Kasumi-1 (cell line): ENCODE data around the gene EXTL1.

ENCODE experiments used
- DNase-seq, 2 experiments: peaks; one replicate each; lab custom pipeline; 2025; lab: John Stamatoyannopoulos, UW

EXTL1 gene

DNA sequence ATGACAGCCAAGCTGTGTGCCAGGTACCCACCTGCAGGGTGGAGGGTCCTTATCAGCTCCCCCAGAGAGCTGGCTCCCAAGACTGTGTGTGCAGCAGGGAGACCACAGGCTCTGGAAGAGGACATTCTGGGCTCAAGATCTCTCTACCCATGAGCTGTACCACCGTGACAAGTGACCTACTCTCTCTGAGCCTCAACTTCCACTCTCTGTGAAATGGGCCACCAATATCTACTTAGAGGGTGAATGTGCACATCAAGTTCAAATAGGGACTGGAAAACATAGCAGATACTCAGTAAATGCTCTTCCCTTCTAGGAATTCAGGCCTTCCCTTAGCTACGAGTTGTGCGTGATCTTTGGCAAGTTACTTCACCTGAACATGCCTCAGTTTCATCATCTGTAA is 22.8 kb downstream of the EXTL1 start:
- DNase-seq: no peak

DNA sequence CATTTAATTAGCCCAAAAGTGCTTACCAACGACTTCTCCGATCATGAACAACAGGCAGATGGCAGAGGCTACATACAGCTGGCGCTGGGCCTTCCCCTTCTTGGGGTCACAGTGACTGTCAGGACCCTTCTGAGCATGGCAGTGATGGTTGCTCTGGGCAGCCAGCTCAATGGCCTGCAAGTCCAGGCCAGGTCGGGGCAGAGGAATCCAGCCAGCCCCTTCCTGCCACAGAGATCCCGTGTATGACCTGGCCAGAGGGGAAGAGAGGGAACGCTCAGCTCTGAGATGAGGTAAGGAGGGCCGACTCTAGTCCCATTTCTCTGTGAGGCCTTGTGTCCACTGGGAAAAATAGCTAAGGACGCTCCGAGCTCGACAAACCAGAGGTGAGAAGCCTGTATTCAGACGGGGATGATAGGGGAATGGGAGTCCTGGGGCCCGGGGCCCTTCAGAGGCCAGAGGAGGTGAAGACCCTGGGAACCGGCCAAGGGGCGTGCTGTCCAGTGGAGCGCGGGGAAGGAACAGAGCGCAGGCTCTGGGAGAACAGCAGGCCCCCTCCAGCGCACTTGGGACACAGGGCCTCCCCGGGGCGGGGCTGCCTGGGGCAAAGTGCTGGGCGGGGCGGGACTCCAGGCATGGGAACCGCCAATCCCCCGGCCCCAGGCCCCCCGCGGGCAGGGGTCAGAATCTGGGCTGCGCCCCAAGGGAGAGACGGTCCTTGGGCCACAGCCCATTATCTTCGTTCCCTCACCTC is 23.6 kb downstream of the EXTL1 start:
- DNase-seq: no peak

DNA sequence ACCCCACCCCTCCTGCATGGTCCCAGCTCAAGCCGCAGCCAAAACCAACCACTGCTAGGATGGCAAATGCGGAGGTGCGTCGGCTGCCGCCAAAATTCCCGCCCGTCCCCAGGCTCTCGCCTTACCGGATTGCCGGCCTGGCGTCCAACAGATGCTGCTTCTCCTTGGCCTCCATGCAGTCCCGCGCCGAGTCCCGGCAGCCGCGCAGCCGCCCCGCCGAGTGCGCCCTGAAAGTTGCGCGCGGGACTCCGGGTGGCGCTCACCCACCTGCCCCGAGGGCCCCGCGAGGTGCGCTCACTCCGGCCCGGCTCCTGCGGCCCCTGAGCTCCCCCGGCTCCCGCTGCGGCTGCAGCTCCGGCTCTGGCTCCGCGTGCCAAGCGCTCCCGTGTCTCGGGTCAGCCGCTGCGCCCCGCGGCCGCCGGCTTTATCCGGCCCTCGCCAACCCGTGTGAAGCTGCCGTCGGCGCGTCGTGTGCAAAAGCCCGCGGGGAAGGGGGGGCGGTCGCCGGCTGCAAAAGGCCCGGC is 24.2 kb downstream of the EXTL1 start, which contains the start of gene SLC30A2:
Gene SLC30A2, minus strand, starts transcription at position 397 of the 524 bp plus-strand sequence. Its CDS starts 222 bp downstream, at position 175.
- DNase-seq: no peak

DNA sequence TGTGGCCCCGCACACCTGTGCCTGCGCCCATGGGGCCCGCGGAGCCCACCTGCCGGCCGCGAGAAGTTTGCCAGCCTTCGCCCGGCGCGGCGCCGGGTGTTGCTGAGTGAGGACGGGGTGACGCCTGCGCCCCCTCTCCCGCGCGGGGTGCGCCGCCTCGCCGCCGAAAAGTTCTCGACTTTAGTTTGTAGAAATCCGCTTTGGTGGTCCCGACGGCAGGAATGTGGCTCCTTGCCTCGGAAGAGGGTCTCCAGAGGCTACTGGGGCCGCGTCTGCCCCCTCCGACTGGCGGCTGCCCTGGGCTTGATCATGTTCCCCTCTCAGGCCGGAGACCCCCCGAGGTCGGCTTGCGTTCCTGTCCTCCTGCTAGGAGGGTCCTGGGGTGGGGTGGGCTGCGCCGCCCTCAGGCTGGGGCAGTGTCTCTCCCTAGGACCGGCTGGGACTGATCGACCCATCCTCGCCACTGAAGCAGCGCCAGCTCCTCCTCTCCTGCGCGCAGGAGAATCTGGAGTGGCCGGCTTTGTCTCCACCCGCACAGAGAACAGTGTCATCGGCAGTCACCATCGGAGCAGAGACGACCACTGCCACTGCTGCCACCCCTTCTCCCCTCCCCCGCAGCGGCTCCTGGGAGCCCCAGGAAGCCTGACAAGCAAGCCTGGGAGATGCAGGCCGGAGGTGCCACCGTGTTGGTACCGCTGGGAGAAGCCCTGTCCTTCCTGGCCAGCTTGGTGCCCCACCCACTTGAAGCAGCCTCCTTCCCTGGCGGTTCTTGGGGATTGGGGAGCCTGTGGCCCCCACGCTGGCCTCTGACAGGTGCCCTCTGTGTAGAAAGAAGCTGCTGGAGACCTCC is 24.9 kb downstream of the EXTL1 start:
- no peak for DNase-seq

DNA sequence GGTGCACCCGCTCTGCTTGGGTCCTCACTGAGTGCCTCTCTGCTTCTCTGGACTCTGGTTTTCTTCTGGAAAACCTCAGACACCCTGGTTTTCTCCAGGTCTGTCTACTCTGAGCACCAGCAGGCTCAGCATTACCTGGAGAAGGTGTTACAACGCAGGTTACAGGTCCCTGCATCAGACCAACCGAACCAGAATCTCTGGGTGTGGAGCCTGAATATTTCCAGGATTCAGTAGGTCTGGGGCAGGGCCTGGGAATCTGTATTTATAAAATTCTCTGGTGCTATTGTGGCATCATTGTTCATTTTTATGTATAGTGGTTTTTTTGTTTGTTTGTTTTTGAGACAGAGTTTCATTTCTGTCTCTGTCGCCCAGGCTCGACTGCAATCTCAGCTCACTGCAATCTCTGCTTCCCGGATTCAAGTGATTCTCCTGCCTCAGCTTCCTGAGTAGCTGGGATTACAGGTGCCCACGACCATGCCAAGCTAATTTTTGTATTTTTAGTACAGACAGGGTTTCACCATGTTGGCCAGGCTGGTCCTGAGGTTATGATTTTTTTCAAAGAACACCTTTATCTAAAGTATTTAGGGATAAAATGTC is 25.8 kb downstream of the EXTL1 start:
- DNase-seq: no peak

DNA sequence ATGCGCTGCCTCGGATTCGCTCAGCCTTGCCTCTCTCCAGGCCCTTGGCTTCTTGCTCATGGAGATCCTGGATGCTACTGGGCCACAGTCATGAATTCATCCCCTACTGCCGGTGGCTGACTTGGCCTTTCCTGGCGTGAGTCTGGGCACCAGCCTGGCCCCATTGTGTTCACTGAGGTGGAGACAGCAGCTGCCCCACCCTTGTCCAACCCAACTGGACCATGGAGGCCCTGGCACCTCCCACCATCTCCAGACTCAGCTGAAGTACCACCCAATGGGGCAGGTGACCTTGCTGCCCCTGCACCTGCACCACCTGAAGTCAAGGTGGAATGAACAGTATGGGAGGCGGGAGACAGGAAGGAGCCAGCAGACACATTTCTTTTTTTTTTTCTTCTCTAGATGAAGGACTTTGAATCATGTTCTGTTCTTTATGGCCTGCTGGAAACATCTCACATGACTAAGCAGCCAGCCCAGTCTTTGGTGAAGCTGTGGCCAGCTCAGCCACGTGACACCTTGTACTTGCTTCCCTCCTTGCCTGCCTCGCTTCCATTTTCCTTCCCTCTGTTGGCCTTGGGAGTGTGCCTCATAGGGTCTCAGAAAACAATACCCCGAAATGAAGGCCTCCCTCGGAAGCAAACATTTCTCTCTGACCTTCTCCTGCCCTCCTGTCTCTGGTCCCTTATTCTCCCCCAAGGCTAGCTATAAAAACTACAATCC is 28.1 kb downstream of the EXTL1 start:
- no peak for DNase-seq

DNA sequence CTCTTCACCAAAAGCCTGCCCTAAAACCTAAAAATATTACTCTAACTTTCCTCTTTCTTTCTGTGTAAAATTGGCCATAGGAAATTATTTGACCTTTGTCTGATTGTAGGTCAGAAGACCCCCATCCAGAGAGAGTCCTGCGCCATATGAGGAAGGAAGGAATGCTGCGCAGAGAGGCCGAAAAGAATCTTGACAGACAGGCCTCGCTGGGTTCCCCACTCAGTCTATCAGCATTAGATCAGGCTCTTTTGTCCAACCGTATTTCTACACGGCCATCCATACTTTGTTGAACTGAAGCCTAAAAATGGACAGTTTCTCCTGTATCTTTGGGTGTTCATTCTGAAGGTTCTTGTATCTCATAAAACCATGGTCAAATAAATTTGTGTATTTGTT is 28.7 kb downstream of the EXTL1 start:
- DNase-seq: no peak

DNA sequence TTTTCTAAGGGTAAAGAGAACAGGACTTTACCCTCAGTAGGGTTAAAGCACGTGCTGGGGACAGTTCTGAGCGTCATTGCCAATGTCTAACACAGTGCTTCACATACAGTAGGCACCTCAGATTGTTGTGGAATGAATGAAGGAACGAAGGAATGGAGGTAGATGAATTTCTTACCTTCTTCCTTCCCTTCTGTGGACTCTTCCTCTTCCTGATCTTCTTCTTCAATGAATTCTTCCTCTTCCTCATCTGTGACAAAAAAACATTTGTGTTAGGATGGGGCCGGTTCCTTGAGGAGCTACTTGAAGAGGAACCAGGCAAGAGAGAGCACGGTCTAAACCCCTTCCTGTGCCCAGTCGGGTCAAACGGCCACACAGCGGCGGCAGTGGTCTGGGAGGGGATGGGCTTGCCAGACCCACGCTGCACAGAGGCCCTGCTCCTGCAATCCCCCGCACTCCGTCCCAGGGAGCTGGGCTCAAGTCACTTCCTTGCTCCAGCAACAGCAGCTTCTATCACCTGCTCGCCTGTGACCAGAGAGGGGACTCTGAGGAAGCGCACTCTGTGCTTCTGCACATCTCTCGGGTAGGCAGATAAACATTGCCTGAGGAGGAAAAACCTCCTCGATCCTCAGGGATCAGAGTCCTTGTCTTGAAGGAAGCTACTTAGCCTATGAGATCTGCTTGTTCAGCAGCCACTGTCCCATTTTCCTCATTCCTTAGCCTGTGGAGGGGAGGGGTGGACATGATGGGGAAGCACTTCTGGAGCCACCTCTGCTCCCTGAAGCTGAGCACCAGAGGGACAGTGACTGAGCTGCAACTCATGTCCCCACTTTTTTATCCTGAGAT is 32.4 kb downstream of the EXTL1 start:
- DNase-seq: no peak

DNA sequence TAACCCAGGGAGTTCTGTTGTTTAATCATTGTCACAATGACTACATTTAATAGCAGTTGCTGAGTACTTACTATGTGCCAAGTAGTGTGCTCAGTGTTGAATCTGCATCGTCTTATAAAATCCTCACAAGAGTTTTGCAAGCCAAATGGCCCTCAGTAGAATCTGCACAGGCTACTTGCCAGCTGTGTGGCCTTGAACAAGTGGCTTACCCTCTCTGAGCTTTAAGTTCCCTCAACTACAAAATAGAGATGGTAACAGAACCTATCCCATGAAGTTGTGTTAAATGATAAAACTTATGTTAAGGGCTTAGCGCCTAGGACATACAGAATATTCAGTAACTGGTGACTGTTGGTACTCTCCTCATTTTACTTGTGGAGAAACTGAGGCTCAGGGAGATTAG is 33.5 kb downstream of the EXTL1 start:
- no peak for DNase-seq

DNA sequence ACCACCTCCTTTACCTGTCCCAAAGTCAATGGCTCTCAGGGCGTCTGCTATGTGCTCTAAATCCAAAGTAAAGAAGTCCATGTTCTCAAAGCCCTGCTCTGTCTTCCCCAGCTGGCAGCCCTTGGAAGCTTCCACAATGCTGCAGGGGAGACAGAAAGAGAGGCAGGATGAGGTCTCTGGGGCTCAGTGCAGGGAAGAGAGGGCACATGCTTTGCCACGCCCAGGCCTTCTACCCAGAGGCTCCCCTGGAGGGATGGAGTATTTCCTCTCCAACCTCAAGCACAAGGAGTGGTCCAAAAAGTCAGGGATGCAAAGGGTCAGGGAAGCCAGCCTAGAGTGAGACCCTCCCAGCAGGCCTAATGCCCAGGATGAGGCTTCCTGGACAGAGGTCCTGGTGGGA is 35.6 kb downstream of the EXTL1 start:
- DNase-seq: no peak

DNA sequence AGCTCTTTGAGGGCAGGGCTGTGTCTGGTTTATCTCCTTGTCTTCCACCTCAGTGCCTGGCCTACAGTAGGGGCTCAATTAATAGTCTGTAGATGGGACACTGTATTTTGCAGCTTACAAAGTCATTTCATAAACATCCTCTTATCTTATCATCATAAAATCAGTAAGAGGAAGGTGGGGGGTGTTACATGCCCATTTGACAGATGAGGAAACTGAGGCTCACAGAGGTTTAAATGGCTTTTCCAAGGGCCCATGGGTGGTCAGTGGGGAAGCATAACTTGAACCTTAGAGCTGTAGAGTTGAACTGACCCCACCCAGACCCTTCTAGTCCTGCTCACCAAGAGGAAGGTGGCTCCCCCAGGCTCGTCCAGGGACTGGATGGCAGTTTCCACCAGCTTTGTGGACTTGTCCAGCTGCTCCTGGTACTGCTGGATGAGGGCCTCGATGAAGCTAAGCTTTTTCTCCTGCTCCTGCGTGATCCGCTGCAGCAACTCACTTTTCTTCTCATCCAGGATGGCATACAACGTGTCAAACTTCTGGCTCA is 36.5 kb downstream of the EXTL1 start:
- DNase-seq: no peak

DNA sequence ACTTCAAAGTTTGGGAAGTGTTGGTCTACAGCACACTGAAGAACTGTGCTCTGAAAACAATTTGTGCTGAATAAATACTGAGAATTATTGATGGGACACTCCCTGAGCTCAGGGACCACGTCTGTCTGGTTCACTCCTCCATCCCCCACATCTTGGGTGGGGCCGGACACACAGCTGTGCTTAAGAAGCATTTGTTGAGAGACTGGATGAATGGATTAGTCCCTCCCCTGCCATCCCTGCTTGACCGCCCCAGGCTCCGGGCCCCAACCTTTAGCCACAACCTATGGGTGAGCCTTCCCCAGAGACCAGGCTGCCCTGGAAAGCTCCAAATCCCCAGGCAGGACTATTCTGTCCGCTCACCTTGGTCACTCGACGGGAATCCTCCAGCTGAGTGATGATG is 38.3 kb downstream of the EXTL1 start:
- DNase-seq: no peak

DNA sequence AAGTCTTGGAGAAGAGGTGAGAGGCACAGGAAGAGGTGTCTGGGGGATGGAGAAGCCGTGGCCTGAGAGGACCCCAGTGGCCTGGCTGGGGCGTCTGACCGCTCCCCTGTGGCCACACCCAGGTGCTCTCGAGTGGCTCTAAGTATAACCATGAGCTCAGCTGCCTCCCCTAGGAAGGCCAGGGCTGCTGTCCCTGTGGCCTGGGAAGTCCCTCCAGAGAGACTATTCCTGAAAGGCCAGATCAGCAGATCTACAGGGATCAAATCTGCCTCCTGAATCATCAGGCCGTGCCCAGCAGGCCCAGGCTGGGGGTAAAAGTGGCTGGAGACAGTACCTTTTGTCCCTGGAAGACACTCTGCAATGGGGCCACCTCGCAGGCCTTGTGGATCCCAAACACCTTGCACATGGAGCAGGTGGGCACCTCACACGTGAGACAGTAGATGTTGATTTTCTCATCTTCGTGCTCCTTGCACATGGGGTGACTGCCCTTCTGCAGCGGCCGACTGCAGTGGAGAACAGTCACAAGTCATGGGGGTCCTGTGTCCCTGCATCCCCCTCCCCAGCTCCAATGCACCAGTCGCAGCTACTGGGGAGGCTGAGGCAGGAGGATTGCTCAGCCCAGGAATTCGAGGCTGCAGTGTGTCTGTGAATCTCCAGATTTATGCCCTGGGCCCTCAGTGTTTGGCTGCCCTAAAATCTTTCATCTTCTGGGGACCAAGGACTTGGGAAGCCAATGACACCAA is 39.4 kb downstream of the EXTL1 start:
- no peak for DNase-seq

DNA sequence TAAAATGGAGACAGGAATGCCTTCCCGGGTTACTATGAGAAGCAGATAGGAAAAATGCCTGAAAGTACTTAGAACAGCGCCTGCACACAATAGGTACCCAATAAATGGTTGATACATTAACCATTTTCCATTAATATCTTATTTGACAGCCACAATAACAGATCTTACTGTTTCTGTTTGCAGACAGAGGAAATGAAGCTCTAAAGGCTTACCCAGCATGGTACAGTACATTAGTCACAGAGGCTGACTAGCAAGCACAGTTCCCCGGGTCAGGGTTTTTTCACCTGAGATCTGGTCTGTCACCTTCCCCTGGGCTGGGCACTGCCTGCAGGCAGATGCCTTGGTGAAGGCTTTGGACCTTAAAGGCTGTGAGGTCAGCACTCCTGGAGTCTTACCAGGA is 43.0 kb downstream of the EXTL1 start:
- no peak for DNase-seq

DNA sequence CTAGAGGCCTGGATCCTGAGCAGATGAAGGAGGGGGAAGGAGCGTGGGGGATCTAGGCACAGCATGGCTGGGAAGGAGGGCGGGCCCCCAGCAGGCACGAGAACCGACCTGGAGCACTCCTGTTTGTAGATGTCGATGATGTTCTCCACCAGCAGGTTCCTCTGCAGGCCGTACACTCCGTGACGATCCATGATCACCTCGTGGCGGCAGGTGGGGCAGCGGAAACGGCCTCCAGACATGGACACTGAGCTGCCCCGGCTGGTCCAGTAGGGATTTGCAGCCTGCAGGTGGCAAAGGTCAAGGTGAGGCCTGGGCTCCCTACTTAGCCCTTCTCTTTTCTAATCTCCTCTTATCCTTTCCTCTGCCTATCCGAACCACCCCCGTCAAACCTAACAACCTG is 44.6 kb downstream of the EXTL1 start:
- DNase-seq: no peak

DNA sequence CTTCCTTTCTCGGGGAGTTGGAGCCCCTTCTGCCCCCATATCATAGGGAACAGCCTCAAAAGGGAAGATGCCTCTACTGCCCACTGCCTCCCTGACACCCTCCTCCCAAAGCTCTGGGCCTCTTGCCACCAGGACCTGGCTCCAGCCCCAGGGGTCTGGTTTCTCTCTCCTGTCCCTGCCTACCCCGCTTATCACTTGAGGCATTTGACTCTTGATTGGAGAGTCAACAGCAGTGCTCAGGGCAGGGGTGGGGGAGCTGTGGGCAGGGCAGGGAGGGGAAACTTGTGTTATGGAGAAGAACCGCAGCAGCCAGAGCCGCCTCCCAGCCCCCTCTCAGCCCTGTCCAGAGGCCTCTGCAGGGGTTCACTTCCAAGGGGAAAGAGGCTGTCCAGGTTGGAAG is 45.3 kb downstream of the EXTL1 start:
- DNase-seq: no peak

DNA sequence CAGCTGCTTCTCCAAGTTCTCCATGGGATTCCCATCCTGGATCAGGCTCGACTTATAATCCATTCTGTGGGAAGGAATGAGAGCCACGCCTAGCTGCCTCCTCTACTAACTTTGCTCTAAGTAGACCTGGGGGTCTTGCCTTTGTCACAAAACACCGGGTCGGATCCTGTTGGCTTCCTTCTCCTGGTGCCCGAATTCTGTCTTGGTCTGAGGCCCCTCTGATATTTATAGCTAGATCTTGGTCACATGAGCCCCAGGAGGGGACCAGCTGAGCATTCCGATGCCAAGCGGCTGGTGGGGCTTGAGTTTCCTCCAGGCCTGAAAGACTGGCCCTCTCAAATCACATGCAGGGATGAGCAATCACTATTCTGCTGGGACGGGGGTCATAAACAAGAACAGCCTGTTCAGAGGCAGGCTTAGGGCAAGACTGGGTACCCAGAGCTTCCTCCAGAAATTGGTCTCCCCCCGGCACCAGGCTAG is 45.9 kb downstream of the EXTL1 start, which contains the start of gene TRIM63:
Gene TRIM63, minus strand, starts transcription at position 199 of the 480 bp plus-strand sequence. Its CDS starts 136 bp downstream, at position 63.
- no peak for DNase-seq

DNA sequence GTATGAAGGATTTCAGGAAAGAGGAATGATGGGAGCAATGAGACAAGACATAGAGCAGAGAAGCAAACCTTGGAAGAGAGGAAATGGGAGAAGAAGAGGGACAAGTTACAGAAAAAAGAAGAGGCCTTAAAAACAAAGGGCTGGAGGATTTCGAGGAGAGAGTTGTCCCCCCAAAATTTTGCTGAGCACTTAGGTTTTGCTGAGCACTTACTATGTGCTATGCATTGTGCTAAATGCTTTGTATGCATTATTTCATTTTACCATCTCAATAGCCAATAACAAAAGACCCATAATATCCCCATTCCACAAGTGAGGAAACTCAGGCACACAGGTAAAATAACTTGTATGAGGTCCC is 48.3 kb downstream of the EXTL1 start:
- DNase-seq: no peak

DNA sequence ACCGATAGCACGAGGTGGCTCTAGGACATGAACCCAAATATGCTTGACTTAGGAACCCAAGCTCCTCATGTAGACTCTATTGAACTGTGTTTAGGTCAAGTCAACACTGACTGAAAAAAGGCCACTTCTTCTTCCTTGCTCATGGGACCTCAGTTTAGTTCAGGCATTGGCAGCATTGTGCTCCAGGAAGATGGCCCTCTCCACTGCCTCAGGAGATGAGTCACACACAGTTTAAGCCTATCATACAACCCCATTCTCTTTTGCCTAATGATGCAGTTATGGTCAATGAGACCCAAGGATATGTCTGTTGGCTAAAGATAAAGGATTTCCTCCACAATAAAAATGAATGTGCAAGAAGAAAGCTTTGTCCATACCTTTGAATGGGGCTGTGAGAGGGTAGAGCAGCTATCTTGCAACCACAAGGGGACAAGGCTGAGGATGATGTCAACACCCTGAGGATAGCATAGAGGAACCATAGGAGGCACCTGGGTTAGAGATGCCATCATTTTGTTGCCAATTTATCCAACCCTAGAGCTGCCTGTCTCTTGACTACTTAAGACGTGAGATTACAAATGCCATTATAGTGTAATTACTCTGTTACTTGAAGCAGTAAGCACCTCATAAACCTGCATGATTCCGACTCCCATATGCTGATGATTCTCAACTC is 48.9 kb downstream of the EXTL1 start:
- no peak for DNase-seq
